Right atrium auricular region (tissue), 2 donors: ENCODE data around the gene IFNAR1. TPM values are rescaled to one million over a fixed set of nuclear protein-coding genes. Genes with fewer than 3 reads are reported as not detected.
A peak's percentile ranks its signal among the peaks of the same experiment; 100 is the strongest.

Source experiments
- DNase-seq: peaks from one replicate; pipeline ENCODE4 v3.0.0-alpha.2; 2019; ENCODE audit warnings: low spot score
- H3K27ac ChIP-seq, 2 donors: fragments of 200-600 bp; sonication (generic); 1 replicate in 1 of 2; 2 replicates in 1 of 2; pipeline ENCODE4 v1.5.1; 2016 to 2019
- H3K27me3 ChIP-seq, 2 donors: fragments of 200-600 bp; sonication (generic); one replicate each; pipeline versions ENCODE4 v1.5.1 to v1.6.0; 2017 to 2019
- H3K36me3 ChIP-seq: fragments of 200-600 bp; sonication (generic); one replicate; pipeline ENCODE4 v1.5.1; 2016
- H3K4me1 ChIP-seq, 2 donors: fragments of 200-600 bp; sonication (generic); one replicate each; pipeline versions ENCODE4 v1.5.1 to v1.6.0; 2017 to 2019
- H3K4me3 ChIP-seq, 2 donors: fragments of 200-600 bp; sonication (generic); 1 replicate in 1 of 2; 2 replicates in 1 of 2; pipeline ENCODE4 v1.5.1; 2017 to 2019; ENCODE audit warnings: mild to moderate bottlenecking in 1 of 2, moderate library complexity in 1 of 2
- H3K9me3 ChIP-seq, 2 donors: fragments of 200-600 bp; sonication (generic); one replicate each; pipeline ENCODE4 v1.5.1; 2019
- total RNA-seq, 2 donors: library from RNA; depleted of rRNA; stranded (reverse); fragments of >200 nt; gene quantifications; one replicate each; pipeline ENCODE4 v1.1.0, GENCODE V29; 2016
- TF ChIP-seq, protein P1 (sequence below), 2 donors: fragments of 200-600 bp; sonication (generic); IDR thresholded peaks; one replicate each; pipeline ENCODE4 v1.5.1; 2019; ENCODE audit warnings: antibody characterized with exemption in 2 of 2

The IFNAR1 gene
- total RNA-seq, 2 donors from 2014 or later, result 20.0 to 24.6 TPM

DNA sequence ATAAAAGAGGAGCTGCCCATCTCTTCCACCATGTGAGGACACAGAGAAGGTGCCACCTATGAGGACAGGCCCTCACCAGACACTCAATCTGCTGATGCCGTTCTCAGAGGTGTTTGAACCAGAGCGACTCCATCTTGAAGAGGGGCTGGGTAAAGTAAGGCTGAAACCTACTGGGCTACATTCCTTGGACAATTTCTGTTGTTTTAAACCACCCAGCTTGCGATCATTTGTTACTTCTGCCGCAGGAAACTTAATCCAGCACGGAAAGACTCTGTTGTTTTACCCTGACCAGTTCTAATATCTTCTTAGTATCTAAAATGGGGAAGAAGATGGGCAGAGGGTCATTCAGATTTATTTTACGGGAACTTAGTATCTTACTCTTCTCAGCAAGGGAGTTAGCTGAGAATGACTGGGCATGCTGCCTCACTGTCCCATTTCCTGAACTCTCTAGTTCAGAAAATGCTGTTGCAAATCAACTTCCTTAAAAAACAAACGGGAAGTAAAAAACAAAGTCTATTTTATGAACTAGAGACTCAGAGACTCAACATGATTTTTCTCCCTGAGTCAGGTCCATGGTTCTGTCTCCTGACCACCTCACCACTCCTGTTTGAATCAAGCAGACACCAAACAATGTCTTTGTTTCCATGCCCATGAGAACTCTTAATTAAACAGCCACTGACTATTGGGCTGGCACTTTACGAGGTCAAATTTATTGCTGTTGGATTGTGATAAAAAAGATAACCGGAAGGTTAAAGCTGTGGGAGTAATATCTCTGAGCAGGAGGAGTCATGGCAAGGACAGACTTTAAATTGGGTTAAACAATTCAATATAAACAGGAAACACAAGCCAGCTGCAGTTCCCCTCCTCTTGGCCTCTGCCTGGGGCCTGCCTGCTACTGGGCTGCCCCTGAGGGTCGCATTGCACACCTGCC, 23.8 kb upstream of the IFNAR1 start:
- H3K27ac ChIP-seq, result peak overlapping the region; percentile 50 to 57
- TF ChIP-seq, protein P1, sequence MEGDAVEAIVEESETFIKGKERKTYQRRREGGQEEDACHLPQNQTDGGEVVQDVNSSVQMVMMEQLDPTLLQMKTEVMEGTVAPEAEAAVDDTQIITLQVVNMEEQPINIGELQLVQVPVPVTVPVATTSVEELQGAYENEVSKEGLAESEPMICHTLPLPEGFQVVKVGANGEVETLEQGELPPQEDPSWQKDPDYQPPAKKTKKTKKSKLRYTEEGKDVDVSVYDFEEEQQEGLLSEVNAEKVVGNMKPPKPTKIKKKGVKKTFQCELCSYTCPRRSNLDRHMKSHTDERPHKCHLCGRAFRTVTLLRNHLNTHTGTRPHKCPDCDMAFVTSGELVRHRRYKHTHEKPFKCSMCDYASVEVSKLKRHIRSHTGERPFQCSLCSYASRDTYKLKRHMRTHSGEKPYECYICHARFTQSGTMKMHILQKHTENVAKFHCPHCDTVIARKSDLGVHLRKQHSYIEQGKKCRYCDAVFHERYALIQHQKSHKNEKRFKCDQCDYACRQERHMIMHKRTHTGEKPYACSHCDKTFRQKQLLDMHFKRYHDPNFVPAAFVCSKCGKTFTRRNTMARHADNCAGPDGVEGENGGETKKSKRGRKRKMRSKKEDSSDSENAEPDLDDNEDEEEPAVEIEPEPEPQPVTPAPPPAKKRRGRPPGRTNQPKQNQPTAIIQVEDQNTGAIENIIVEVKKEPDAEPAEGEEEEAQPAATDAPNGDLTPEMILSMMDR (IDR thresholded peaks at IDR 0.05), result no peak
- peaks cover 0 to 5% of the 10 kb centered on the region in 2 donors for H3K4me1 ChIP-seq
- H3K9me3 ChIP-seq, result no peaks in the 10 kb centered on the region
- no peaks in the 10 kb centered on the region for H3K36me3 ChIP-seq
- no peak for DNase-seq
- H3K27me3 ChIP-seq, result no peaks in the 10 kb centered on the region
- no peak overlapping the region for H3K4me3 ChIP-seq

- peaks cover 0 to 5% of the 10 kb centered on the region in 2 donors for H3K4me1 ChIP-seq
These were observed 23.2 kb upstream of the IFNAR1 start for GRCh38 chr21:33301632-33302002.

DNA sequence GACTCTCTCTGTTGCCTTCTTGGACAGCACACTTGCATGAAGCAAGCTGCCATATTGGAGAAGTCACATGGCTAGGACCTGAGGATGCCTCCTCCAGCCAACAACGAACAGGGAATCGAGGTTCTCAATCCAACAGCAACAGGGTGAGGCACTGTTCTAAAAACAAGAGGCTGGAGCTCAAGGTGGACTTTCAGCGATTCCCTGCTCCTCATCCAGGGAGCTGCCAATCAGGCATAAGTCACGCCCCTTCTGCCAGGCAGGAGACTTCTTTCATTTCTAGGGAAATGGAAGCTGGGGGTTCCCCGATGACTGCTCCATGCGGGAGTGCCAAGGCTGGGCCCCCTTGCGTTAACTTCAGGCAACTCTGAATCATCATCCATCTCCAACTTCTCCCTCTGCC, 22.7 kb upstream of the IFNAR1 start:
- Histone ChIP-seq H3K4me1 (peaks cover 0 to 5% of the 10 kb centered on the region in 2 donors), H3K27ac (peak overlapping the region in 1 of 2 donors; percentile 50), H3K4me3 (no peak overlapping the region), H3K9me3 (no peaks in the 10 kb centered on the region), H3K27me3 (no peaks in the 10 kb centered on the region), H3K36me3 (no peaks in the 10 kb centered on the region)
- peak; percentile 56 for DNase-seq
- TF ChIP-seq, protein P1 (IDR thresholded peaks at IDR 0.05), result no peak

More at GRCh38 chr21:33301632-33302002, 23.2 kb upstream of the IFNAR1 start:
- no peaks in the 10 kb centered on the region for H3K9me3 ChIP-seq
- H3K36me3 ChIP-seq, result no peaks in the 10 kb centered on the region
- no peak overlapping the region for H3K4me3 ChIP-seq
- H3K27me3 ChIP-seq, result no peaks in the 10 kb centered on the region
- no peak for DNase-seq
- peak overlapping the region; percentile 50 to 57 for H3K27ac ChIP-seq
- TF ChIP-seq, protein P1 (IDR thresholded peaks at IDR 0.05), result no peak

- DNase-seq, result peak; percentile 52
- no peaks in the 10 kb centered on the region for H3K27me3 ChIP-seq
- no peaks in the 10 kb centered on the region for H3K9me3 ChIP-seq
- no peak overlapping the region for H3K4me3 ChIP-seq
- H3K36me3 ChIP-seq, result no peaks in the 10 kb centered on the region
- H3K4me1 ChIP-seq, result peaks cover 0 to 5% of the 10 kb centered on the region in 2 donors
- TF ChIP-seq, protein P1 (IDR thresholded peaks at IDR 0.05), result no peak
- no peak overlapping the region for H3K27ac ChIP-seq
These were observed 22.0 kb upstream of the IFNAR1 start for GRCh38 chr21:33302796-33303195.

DNA sequence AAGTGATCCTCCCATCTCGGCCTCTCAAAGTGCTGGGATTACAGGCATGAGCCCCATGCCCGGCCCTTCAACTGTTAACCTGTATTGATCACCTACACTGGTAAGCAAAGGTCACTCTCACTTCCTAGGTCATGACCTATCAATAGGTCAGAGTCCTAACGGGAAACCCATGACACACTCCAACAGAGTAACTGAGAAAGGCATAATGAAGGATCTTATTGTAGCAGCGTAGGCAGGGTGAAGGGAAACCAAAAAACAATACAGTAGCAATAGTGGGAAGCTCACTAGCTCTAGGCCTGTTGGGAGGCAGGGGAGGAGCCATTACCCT, 19.5 kb upstream of the IFNAR1 start:
- TF ChIP-seq, protein P1 (IDR thresholded peaks at IDR 0.05), result no peak
- H3K4me3 ChIP-seq, result no peak overlapping the region
- no peaks in the 10 kb centered on the region for H3K9me3 ChIP-seq
- no peak overlapping the region for H3K27ac ChIP-seq
- no peaks in the 10 kb centered on the region for H3K4me1 ChIP-seq
- no peaks in the 10 kb centered on the region for H3K36me3 ChIP-seq
- H3K27me3 ChIP-seq, result no peaks in the 10 kb centered on the region
- no peak for DNase-seq
